K562 (cell line): Measurements from ENCODE around the gene TCOF1. TPM values are rescaled to one million over a fixed set of nuclear protein-coding genes. Genes with fewer than 3 reads are reported as not detected.

Source experiments
- ATF7 ChIP-seq: fragments of 450-650 bp; IDR thresholded peaks from 2 replicates; pipeline ENCODE4 v1.7.1; 2014; ENCODE audit warnings: mild to moderate bottlenecking, moderate library complexity
- BHLHE40 ChIP-seq: IDR thresholded peaks from 2 replicates; pipeline ENCODE4 v1.6.1; 2011; ENCODE audit warnings: low read length, improper control_type of control experiment
- EGR1 ChIP-seq: fragments of 450-650 bp; conservative IDR thresholded peaks from 2 replicates; pipeline ENCODE4 v1.6.1; 2017; ENCODE audit warnings: mild to moderate bottlenecking
- FOXA1 ChIP-seq: fragments of 450-650 bp; IDR thresholded peaks from 2 replicates; pipeline ENCODE4 v1.6.1; 2016; ENCODE audit warnings: mild to moderate bottlenecking, borderline replicate concordance
- HOXB6 ChIP-seq: fragments of 250-450 bp; sonication (Bioruptor Pico); IDR thresholded peaks from 2 replicates; pipeline ENCODE4 v1.5.1; 2022; ENCODE audit warnings: mild to moderate bottlenecking, borderline replicate concordance
- MCM2 ChIP-seq: fragments of 450-650 bp; IDR thresholded peaks from 2 replicates; pipeline ENCODE4 v1.6.1; 2017; ENCODE audit warnings: low read depth, mild to moderate bottlenecking
- NCOR1 ChIP-seq: fragments of 450-650 bp; IDR thresholded peaks from 2 replicates; pipeline ENCODE4 v1.6.1; 2016; ENCODE audit warnings: mild to moderate bottlenecking, moderate library complexity
- NR1H2 ChIP-seq: sonication (generic); formaldehyde crosslinking; IDR thresholded peaks from 2 replicates; pipeline ENCODE4 v1.4.0; 2020; ENCODE audit warnings: mild to moderate bottlenecking, missing genetic modification reagents
- SNRNP70 ChIP-seq: fragments of 200-400 bp; formaldehyde crosslinking; optimal IDR thresholded peaks from 2 replicates; pipeline ENCODE3; 2017; ENCODE audit warnings: low read depth, low read length
- SREBF2 ChIP-seq: sonication (generic); formaldehyde crosslinking; IDR thresholded peaks from 2 replicates; pipeline ENCODE4 v1.4.0; 2020; ENCODE audit warnings: mild to moderate bottlenecking, missing genetic modification reagents
- ZNF124 ChIP-seq: sonication (generic); formaldehyde crosslinking; IDR thresholded peaks from 2 replicates; pipeline ENCODE4 v1.8.1; 2022; ENCODE audit warnings: missing genetic modification reagents
- polyA plus RNA-seq, 8 experiments: library from polyadenylated mRNA; depleted of rRNA in 4 of 8; stranded (reverse) in 5 of 8; unstranded in 3 of 8; fragments of >200 nt; fragmentation: Nextera tagmentation in 2 of 8; fragmentation: Illumina TruSeq in 1 of 8; extraction: Ambion mirVana in 2 of 8; extraction: Trizol in 1 of 8; gene quantifications; 2 replicates each; pipeline versions ENCODE4 v1.2.1 to v1.2.3, GENCODE V29; 2011 to 2014; ENCODE audit warnings: inconsistent platforms in 1 of 8, missing spikeins in 1 of 8
- total RNA-seq, 7 experiments: library from RNA; depleted of rRNA in 6 of 7; stranded (reverse); fragments of >200 nt in 6 of 7; fragmentation: Illumina TruSeq in 2 of 7; extraction: Trizol in 2 of 7; gene quantifications; 2 replicates each; pipeline versions ENCODE4 v1.2.1 to v1.2.3, GENCODE V29; 2011 to 2021; ENCODE audit warnings: low replicate concordance in 1 of 7
- TF ChIP-seq, protein P1 (sequence below), 2 experiments: fragments of 450-650 bp; formaldehyde crosslinking in 1 of 2; IDR thresholded peaks; 2 replicates each; pipeline versions ENCODE4 v1.4.0 to v1.6.1; 2014 to 2020; ENCODE audit warnings: mild to moderate bottlenecking in 2 of 2, borderline replicate concordance in 1 of 2, low read depth in 1 of 2
- TF ChIP-seq, protein P2 (sequence below): fragments of 450-650 bp; IDR thresholded peaks from 2 replicates; pipeline ENCODE4 v1.6.1; 2016; ENCODE audit warnings: antibody characterized with exemption
- TF ChIP-seq, protein P3 (sequence below): fragments of 200-400 bp; formaldehyde crosslinking; IDR thresholded peaks from 2 replicates; pipeline ENCODE4 v1.6.1; 2017; ENCODE audit warnings: mild to moderate bottlenecking, low read depth, low read length, moderate library complexity

Gene TCOF1
- total and polyA plus RNA-seq, 9 of the 15 experiments (the other 6 are each of a cell fraction or from before 2014, with no cell fraction given): 9.8 to 134 (median 61.7) TPM

DNA sequence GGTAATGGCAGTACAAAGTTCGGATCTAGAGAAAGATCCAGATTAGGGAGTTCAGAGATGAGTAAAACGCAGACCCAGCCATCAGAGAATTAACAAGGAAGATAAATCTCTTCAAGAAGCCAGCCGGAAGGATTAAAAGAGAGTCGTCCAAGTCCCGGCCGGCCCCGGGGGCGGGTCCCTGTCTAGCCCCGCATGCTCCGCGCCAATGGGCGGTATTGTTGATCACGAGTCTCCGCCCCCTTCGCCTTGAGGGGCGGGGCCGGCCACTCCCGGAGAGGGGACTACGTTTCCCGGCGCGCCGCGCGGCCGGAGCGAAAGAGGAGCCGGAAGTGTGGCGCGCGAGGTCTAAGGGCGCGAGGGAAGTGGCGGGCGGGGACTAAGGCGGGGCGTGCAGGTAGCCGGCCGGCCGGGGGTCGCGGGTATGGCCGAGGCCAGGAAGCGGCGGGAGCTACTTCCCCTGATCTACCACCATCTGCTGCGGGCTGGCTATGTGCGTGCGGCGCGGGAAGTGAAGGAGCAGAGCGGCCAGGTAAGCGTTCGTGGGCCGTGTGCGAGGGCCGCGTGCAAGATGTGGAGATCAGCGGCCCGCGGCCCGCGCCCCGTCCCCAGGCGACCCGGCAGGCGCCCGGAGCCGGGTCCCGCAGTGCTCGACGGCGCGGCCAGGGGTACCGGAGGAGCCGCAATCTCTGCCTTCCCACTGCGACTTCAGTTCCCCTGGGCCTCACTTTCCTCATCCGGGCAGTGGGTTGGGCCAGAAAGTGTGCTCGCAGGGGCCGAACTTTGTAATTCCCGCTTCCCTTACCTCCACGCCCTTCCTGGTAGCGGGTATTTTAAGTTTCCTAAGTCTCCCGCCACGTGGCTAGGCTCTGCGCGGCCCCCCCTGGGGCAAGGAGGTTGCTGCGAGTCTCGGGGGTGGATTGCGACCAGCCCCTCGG is at the start of gene TCOF1 (continued):
- peak; percentile 39; the same call in 1 of the 2 replicates for TF ChIP-seq ATF7
- TF ChIP-seq MCM2: no peak
- TF ChIP-seq NCOR1: no peak
- peak; percentile 30; the same call in 1 of the 2 replicates for TF ChIP-seq EGR1
- TF ChIP-seq BHLHE40: no peak
- TF ChIP-seq SREBF2 (CRISPR knock-in tag): no peak
- TF ChIP-seq, protein P1, sequence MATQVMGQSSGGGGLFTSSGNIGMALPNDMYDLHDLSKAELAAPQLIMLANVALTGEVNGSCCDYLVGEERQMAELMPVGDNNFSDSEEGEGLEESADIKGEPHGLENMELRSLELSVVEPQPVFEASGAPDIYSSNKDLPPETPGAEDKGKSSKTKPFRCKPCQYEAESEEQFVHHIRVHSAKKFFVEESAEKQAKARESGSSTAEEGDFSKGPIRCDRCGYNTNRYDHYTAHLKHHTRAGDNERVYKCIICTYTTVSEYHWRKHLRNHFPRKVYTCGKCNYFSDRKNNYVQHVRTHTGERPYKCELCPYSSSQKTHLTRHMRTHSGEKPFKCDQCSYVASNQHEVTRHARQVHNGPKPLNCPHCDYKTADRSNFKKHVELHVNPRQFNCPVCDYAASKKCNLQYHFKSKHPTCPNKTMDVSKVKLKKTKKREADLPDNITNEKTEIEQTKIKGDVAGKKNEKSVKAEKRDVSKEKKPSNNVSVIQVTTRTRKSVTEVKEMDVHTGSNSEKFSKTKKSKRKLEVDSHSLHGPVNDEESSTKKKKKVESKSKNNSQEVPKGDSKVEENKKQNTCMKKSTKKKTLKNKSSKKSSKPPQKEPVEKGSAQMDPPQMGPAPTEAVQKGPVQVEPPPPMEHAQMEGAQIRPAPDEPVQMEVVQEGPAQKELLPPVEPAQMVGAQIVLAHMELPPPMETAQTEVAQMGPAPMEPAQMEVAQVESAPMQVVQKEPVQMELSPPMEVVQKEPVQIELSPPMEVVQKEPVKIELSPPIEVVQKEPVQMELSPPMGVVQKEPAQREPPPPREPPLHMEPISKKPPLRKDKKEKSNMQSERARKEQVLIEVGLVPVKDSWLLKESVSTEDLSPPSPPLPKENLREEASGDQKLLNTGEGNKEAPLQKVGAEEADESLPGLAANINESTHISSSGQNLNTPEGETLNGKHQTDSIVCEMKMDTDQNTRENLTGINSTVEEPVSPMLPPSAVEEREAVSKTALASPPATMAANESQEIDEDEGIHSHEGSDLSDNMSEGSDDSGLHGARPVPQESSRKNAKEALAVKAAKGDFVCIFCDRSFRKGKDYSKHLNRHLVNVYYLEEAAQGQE (IDR thresholded peaks at IDR 0.05; ENCODE audit: borderline replicate concordance): no peak
- TF ChIP-seq, protein P1 (CRISPR knock-in tag; IDR thresholded peaks at IDR 0.05; ENCODE audit: low read depth): no peak
- TF ChIP-seq FOXA1: no peak
- TF ChIP-seq, protein P2, sequence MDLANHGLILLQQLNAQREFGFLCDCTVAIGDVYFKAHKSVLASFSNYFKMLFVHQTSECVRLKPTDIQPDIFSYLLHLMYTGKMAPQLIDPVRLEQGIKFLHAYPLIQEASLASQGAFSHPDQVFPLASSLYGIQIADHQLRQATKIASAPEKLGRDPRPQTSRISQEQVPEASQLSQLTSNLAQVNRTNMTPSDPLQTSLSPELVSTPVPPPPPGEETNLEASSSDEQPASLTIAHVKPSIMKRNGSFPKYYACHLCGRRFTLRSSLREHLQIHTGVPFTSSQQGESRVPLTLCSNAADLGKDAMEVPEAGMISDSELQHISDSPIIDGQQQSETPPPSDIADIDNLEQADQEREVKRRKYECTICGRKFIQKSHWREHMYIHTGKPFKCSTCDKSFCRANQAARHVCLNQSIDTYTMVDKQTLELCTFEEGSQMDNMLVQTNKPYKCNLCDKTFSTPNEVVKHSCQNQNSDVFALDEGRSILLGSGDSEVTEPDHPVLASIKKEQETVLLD: no peak
- TF ChIP-seq HOXB6: no peak
- no peak for TF ChIP-seq SNRNP70
- TF ChIP-seq ZNF124 (CRISPR knock-in tag): no peak
- TF ChIP-seq NR1H2 (CRISPR knock-in tag): no peak
- TF ChIP-seq, protein P3, sequence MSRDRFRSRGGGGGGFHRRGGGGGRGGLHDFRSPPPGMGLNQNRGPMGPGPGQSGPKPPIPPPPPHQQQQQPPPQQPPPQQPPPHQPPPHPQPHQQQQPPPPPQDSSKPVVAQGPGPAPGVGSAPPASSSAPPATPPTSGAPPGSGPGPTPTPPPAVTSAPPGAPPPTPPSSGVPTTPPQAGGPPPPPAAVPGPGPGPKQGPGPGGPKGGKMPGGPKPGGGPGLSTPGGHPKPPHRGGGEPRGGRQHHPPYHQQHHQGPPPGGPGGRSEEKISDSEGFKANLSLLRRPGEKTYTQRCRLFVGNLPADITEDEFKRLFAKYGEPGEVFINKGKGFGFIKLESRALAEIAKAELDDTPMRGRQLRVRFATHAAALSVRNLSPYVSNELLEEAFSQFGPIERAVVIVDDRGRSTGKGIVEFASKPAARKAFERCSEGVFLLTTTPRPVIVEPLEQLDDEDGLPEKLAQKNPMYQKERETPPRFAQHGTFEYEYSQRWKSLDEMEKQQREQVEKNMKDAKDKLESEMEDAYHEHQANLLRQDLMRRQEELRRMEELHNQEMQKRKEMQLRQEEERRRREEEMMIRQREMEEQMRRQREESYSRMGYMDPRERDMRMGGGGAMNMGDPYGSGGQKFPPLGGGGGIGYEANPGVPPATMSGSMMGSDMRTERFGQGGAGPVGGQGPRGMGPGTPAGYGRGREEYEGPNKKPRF: no peak
